ENCODE results near the gene EDEM1. TPM values are rescaled to one million over a fixed set of nuclear protein-coding genes. Genes with fewer than 3 reads are reported as not detected.

EDEM1 gene
- total and polyA plus RNA-seq, 10 of the 15 experiments (the other 5 are each of a cell fraction or from before 2014, with no cell fraction given), result 18.9 to 138 (median 57.5) TPM

DNA sequence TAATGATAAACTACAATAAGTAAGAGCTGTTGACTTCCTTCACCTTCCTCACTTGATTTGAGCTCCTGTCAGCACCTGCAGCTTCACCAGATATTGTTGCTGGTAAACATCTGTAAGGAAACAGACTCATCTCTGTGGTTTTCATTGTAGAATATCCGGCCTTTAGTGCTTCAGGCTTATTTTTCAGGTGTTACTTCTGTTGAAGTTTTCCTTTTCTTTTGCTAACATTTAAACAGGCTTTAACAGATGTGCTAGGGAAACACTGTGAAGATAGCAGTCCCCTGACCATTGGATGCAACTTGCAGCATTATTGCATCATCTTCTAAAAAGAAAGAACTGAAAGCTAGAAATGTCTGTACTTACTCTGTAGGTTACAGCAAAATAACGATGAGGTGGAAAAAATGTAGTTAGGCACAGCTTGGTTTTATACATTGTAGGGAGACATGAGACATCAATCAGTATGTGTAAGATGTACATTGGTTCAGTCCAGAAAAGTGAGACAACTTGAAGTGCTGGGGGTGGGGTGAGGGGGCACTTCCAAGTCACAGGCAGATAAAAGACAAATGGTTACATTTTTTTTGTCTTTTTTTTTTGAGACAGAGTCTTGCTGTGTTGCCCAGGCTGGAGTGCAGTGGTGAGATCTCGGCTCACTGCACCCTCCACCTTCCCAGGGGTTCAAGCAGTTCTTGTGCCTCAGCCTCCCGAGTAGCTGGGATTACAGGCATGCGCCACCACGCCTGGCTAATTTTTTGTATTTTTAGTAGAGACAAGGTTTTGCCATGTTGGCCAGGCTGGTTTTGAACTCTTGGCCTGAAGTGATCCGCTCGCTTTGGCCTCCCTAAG lies 10.2 kb downstream of the EDEM1 start (continued):
- TF ChIP-seq, protein P1, sequence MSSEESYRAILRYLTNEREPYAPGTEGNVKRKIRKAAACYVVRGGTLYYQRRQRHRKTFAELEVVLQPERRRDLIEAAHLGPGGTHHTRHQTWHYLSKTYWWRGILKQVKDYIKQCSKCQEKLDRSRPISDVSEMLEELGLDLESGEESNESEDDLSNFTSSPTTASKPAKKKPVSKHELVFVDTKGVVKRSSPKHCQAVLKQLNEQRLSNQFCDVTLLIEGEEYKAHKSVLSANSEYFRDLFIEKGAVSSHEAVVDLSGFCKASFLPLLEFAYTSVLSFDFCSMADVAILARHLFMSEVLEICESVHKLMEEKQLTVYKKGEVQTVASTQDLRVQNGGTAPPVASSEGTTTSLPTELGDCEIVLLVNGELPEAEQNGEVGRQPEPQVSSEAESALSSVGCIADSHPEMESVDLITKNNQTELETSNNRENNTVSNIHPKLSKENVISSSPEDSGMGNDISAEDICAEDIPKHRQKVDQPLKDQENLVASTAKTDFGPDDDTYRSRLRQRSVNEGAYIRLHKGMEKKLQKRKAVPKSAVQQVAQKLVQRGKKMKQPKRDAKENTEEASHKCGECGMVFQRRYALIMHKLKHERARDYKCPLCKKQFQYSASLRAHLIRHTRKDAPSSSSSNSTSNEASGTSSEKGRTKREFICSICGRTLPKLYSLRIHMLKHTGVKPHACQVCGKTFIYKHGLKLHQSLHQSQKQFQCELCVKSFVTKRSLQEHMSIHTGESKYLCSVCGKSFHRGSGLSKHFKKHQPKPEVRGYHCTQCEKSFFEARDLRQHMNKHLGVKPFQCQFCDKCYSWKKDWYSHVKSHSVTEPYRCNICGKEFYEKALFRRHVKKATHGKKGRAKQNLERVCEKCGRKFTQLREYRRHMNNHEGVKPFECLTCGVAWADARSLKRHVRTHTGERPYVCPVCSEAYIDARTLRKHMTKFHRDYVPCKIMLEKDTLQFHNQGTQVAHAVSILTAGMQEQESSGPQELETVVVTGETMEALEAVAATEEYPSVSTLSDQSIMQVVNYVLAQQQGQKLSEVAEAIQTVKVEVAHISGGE (CRISPR knock-in tag; IDR thresholded peaks at IDR 0.05), result no peak
- TF ChIP-seq BCL11A (IDR thresholded peaks at IDR 0.05; ENCODE audit: low read depth, low read length) (peak; percentile 68; the same call in 1 of the 2 replicates), STAT1 (conservative IDR thresholded peaks at IDR 0.05) (no peak), TCF12 (IDR thresholded peaks at IDR 0.05; ENCODE audit: low read depth, low read length) (no peak), ZNF274 (IDR thresholded peaks at IDR 0.05; ENCODE audit: insufficient read depth, insufficient read length) (no peak), GATAD2B (conservative IDR thresholded peaks at IDR 0.05; ENCODE audit: low read depth) (no peak), SREBF2 (IDR thresholded peaks at IDR 0.05; ENCODE audit: low read length) (no peak), DPF2 (IDR thresholded peaks at IDR 0.05) (peak; percentile 76), SREBF1 (IDR thresholded peaks at IDR 0.05; ENCODE audit: low read length) (no peak)
- TF ChIP-seq, protein P2, sequence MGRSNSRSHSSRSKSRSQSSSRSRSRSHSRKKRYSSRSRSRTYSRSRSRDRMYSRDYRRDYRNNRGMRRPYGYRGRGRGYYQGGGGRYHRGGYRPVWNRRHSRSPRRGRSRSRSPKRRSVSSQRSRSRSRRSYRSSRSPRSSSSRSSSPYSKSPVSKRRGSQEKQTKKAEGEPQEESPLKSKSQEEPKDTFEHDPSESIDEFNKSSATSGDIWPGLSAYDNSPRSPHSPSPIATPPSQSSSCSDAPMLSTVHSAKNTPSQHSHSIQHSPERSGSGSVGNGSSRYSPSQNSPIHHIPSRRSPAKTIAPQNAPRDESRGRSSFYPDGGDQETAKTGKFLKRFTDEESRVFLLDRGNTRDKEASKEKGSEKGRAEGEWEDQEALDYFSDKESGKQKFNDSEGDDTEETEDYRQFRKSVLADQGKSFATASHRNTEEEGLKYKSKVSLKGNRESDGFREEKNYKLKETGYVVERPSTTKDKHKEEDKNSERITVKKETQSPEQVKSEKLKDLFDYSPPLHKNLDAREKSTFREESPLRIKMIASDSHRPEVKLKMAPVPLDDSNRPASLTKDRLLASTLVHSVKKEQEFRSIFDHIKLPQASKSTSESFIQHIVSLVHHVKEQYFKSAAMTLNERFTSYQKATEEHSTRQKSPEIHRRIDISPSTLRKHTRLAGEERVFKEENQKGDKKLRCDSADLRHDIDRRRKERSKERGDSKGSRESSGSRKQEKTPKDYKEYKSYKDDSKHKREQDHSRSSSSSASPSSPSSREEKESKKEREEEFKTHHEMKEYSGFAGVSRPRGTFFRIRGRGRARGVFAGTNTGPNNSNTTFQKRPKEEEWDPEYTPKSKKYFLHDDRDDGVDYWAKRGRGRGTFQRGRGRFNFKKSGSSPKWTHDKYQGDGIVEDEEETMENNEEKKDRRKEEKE (IDR thresholded peaks at IDR 0.05), result no peak
- TF ChIP-seq, protein P3, sequence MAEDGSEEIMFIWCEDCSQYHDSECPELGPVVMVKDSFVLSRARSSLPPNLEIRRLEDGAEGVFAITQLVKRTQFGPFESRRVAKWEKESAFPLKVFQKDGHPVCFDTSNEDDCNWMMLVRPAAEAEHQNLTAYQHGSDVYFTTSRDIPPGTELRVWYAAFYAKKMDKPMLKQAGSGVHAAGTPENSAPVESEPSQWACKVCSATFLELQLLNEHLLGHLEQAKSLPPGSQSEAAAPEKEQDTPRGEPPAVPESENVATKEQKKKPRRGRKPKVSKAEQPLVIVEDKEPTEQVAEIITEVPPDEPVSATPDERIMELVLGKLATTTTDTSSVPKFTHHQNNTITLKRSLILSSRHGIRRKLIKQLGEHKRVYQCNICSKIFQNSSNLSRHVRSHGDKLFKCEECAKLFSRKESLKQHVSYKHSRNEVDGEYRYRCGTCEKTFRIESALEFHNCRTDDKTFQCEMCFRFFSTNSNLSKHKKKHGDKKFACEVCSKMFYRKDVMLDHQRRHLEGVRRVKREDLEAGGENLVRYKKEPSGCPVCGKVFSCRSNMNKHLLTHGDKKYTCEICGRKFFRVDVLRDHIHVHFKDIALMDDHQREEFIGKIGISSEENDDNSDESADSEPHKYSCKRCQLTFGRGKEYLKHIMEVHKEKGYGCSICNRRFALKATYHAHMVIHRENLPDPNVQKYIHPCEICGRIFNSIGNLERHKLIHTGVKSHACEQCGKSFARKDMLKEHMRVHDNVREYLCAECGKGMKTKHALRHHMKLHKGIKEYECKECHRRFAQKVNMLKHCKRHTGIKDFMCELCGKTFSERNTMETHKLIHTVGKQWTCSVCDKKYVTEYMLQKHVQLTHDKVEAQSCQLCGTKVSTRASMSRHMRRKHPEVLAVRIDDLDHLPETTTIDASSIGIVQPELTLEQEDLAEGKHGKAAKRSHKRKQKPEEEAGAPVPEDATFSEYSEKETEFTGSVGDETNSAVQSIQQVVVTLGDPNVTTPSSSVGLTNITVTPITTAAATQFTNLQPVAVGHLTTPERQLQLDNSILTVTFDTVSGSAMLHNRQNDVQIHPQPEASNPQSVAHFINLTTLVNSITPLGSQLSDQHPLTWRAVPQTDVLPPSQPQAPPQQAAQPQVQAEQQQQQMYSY (CRISPR knock-in tag; IDR thresholded peaks at IDR 0.05), result peak; percentile 68; the same call in 1 of the 2 replicates
- TF ChIP-seq, protein P4, sequence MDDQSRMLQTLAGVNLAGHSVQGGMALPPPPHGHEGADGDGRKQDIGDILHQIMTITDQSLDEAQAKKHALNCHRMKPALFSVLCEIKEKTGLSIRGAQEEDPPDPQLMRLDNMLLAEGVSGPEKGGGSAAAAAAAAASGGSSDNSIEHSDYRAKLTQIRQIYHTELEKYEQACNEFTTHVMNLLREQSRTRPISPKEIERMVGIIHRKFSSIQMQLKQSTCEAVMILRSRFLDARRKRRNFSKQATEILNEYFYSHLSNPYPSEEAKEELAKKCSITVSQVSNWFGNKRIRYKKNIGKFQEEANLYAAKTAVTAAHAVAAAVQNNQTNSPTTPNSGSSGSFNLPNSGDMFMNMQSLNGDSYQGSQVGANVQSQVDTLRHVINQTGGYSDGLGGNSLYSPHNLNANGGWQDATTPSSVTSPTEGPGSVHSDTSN (IDR thresholded peaks at IDR 0.05; ENCODE audit: insufficient replicate concordance, low read depth, low read length), result no peak
- TF ChIP-seq, protein P5, sequence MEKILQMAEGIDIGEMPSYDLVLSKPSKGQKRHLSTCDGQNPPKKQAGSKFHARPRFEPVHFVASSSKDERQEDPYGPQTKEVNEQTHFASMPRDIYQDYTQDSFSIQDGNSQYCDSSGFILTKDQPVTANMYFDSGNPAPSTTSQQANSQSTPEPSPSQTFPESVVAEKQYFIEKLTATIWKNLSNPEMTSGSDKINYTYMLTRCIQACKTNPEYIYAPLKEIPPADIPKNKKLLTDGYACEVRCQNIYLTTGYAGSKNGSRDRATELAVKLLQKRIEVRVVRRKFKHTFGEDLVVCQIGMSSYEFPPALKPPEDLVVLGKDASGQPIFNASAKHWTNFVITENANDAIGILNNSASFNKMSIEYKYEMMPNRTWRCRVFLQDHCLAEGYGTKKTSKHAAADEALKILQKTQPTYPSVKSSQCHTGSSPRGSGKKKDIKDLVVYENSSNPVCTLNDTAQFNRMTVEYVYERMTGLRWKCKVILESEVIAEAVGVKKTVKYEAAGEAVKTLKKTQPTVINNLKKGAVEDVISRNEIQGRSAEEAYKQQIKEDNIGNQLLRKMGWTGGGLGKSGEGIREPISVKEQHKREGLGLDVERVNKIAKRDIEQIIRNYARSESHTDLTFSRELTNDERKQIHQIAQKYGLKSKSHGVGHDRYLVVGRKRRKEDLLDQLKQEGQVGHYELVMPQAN (conservative IDR thresholded peaks at IDR 0.05), result no peak
- TF ChIP-seq, protein P6, sequence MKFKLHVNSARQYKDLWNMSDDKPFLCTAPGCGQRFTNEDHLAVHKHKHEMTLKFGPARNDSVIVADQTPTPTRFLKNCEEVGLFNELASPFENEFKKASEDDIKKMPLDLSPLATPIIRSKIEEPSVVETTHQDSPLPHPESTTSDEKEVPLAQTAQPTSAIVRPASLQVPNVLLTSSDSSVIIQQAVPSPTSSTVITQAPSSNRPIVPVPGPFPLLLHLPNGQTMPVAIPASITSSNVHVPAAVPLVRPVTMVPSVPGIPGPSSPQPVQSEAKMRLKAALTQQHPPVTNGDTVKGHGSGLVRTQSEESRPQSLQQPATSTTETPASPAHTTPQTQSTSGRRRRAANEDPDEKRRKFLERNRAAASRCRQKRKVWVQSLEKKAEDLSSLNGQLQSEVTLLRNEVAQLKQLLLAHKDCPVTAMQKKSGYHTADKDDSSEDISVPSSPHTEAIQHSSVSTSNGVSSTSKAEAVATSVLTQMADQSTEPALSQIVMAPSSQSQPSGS (IDR thresholded peaks at IDR 0.05; ENCODE audit: low read length), result peak; percentile 97

Measured in GM12878 (cell line).